ENCODE data around the gene KDM4D. TPM values are rescaled to one million over a fixed set of nuclear protein-coding genes. Genes with fewer than 3 reads are reported as not detected.
"Not testable (repeated sequence)": the region's sequence is repeated elsewhere in the genome, so short reads cannot be mapped to it uniquely, and the experiment has no call there.

Gene KDM4D
- polyA plus RNA-seq, 1 donor from 2014 or later: 0.99 TPM

GRCh38 chr11:95035316-95035715 lies 61.8 kb downstream of the KDM4D start:
- peaks cover 6% of the 10 kb centered on the region for H3K27me3 Mint-ChIP-seq
- no peaks in the 10 kb centered on the region for H3K4me1 Mint-ChIP-seq
- peaks cover 0 to 3% (median 3%) of the 10 kb centered on the region in 3 donors for H3K9me3 Mint-ChIP-seq
- no peak overlapping the region for H3K4me3 Mint-ChIP-seq
- no peak overlapping the region for H3K27ac Mint-ChIP-seq
- no peaks in the 10 kb centered on the region for H3K36me3 Mint-ChIP-seq

- H3K4me3 Mint-ChIP-seq, H3K4me1 Mint-ChIP-seq, H3K36me3 Mint-ChIP-seq, H3K27me3 Mint-ChIP-seq, H3K27ac Mint-ChIP-seq, H3K9me3 Mint-ChIP-seq: not testable (repeated sequence)
Observed at GRCh38 chr11:95037356-95038035, 64.0 kb downstream of the KDM4D start.

GRCh38 chr11:95042239-95042638 lies 68.7 kb downstream of the KDM4D start:
- Mint-ChIP-seq H3K9me3 (peaks cover 0 to 3% (median 3%) of the 10 kb centered on the region in 3 donors), H3K27ac (no peak overlapping the region), H3K27me3 (peaks cover 9% of the 10 kb centered on the region), H3K36me3 (no peaks in the 10 kb centered on the region), H3K4me3 (no peak overlapping the region), H3K4me1 (no peaks in the 10 kb centered on the region)

GRCh38 chr11:95042906-95043305 lies 69.4 kb downstream of the KDM4D start:
- Mint-ChIP-seq H3K27ac (no peak overlapping the region), H3K36me3 (no peaks in the 10 kb centered on the region), H3K4me3 (no peak overlapping the region), H3K4me1 (no peaks in the 10 kb centered on the region), H3K9me3 (peaks cover 0 to 3% (median 3%) of the 10 kb centered on the region in 3 donors), H3K27me3 (peaks cover 9% of the 10 kb centered on the region)

- Mint-ChIP-seq H3K4me1 (no peaks in the 10 kb centered on the region), H3K4me3 (no peak overlapping the region)
Observed at GRCh38 chr11:95044010-95044409, 70.5 kb downstream of the KDM4D start.

GRCh38 chr11:95045812-95046211 lies 72.3 kb downstream of the KDM4D start:
- no peaks in the 10 kb centered on the region for H3K36me3 Mint-ChIP-seq
- no peak overlapping the region for H3K4me3 Mint-ChIP-seq
- no peaks in the 10 kb centered on the region for H3K4me1 Mint-ChIP-seq
- peaks cover 11% of the 10 kb centered on the region for H3K27me3 Mint-ChIP-seq
- no peaks in the 10 kb centered on the region for H3K9me3 Mint-ChIP-seq
- no peak overlapping the region for H3K27ac Mint-ChIP-seq

More at GRCh38 chr11:95044010-95044409, 70.5 kb downstream of the KDM4D start:
- Mint-ChIP-seq H3K9me3 (no peaks in the 10 kb centered on the region), H3K36me3 (no peaks in the 10 kb centered on the region), H3K27me3 (peaks cover 8% of the 10 kb centered on the region), H3K27ac (no peak overlapping the region)

Other genes with a start within 250 kb of the KDM4D start
- not detected for gene AMOTL1, start 205.4 kb upstream of the KDM4D start, polyA plus RNA-seq
- 56.3 TPM for gene CWC15, start 153 bp upstream of the KDM4D start, polyA plus RNA-seq
- gene KDM4E, start 51.5 kb downstream of the KDM4D start, polyA plus RNA-seq: not detected
- gene KDM4F, start 75.7 kb downstream of the KDM4D start, polyA plus RNA-seq: not detected
- gene SRSF8, start 93.2 kb downstream of the KDM4D start, polyA plus RNA-seq: 74.4 TPM
- gene ENDOD1, start 116.1 kb downstream of the KDM4D start, polyA plus RNA-seq: 16.4 TPM